Pons (tissue), 1 donor: ENCODE measurements around the gene GPR183.

Source experiments
- DNase-seq: peaks from one replicate; pipeline ENCODE4 v3.0.0-alpha.2; 2016; ENCODE audit warnings: low spot score

Gene GPR183

GRCh38 chr13:99307247-99307646, at the start of gene GPR183:
Gene GPR183 (minus strand): TSS chr13:99307399. CDS start chr13:99296145, 11,254 bp downstream.
- DNase-seq = peak; percentile 79

- peak; percentile 81 for DNase-seq
Observed at GRCh38 chr13:99356262-99357091, 49.3 kb upstream of the GPR183 start.

- no peak for DNase-seq
Observed at GRCh38 chr13:99356012-99356261, 48.7 kb upstream of the GPR183 start.

- no peak for DNase-seq
Observed at GRCh38 chr13:99355267-99356011, 48.2 kb upstream of the GPR183 start.

- no peak for DNase-seq
Observed at GRCh38 chr13:99354371-99354951, 47.3 kb upstream of the GPR183 start.

GRCh38 chr13:99353836-99354235, 46.6 kb upstream of the GPR183 start:
- DNase-seq = no peak

GRCh38 chr13:99353246-99353600, 46.0 kb upstream of the GPR183 start:
- DNase-seq = no peak

- no peak for DNase-seq
Observed at GRCh38 chr13:99352351-99353245, 45.4 kb upstream of the GPR183 start.

- no peak for DNase-seq
Observed at GRCh38 chr13:99351772-99352171, 44.6 kb upstream of the GPR183 start.

- no peak for DNase-seq
Observed at GRCh38 chr13:99350191-99350590, 43.0 kb upstream of the GPR183 start.

- DNase-seq = peak; percentile 27
Observed at GRCh38 chr13:99347911-99348451, 40.8 kb upstream of the GPR183 start.

GRCh38 chr13:99347335-99347878, 40.2 kb upstream of the GPR183 start:
- no peak for DNase-seq

- no peak for DNase-seq
Observed at GRCh38 chr13:99346335-99347042, 39.3 kb upstream of the GPR183 start.

GRCh38 chr13:99345345-99345744, 38.1 kb upstream of the GPR183 start:
- DNase-seq = no peak

GRCh38 chr13:99344610-99345208, 37.5 kb upstream of the GPR183 start:
- DNase-seq = no peak

GRCh38 chr13:99342723-99343315, 35.6 kb upstream of the GPR183 start:
- no peak for DNase-seq

- DNase-seq = no peak
Observed at GRCh38 chr13:99341969-99342722, 34.9 kb upstream of the GPR183 start.

GRCh38 chr13:99340638-99341037, 33.4 kb upstream of the GPR183 start:
- no peak for DNase-seq

GRCh38 chr13:99339736-99340397, 32.7 kb upstream of the GPR183 start:
- DNase-seq = no peak
